Muscle of leg (tissue), 11 donors: Measurements from ENCODE around the gene GFOD2. TPM values are rescaled to one million over a fixed set of nuclear protein-coding genes. Genes with fewer than 3 reads are reported as not detected.

Experiments used
- DNase-seq: peaks from one replicate; pipeline ENCODE4 v3.0.0; 2013
- H3K27ac ChIP-seq: one replicate; pipeline ENCODE4 v1.5.1; 2013; ENCODE audit warnings: mild to moderate bottlenecking, low read length, control low read depth
- H3K27me3 ChIP-seq: one replicate; pipeline ENCODE4 v1.6.1; 2013; ENCODE audit warnings: low read length; ENCODE audit not compliant: control insufficient read depth, insufficient read depth
- H3K36me3 ChIP-seq: one replicate; pipeline ENCODE4 v1.6.1; 2013; ENCODE audit warnings: low read length; ENCODE audit not compliant: control insufficient read depth, insufficient read depth
- H3K4me1 ChIP-seq: one replicate; pipeline ENCODE4 v1.6.1; 2013; ENCODE audit warnings: low read length; ENCODE audit not compliant: control insufficient read depth, insufficient read depth
- H3K4me3 ChIP-seq: one replicate; pipeline ENCODE4 v1.5.1; 2013; ENCODE audit warnings: low read length, control low read depth
- H3K9me3 ChIP-seq: replicated peaks from 2 replicates; pipeline ENCODE4 v1.6.1; 2013; ENCODE audit warnings: low read depth, low read length; ENCODE audit not compliant: control insufficient read depth
- WGBS: methylation state at CpG from one replicate; pipeline ENCODE4 v1.1.5; 2013; ENCODE audit warnings: missing lambda C conversion rate; ENCODE audit not compliant: insufficient coverage; 5-methylcytosine and 5-hydroxymethylcytosine counted together
- polyA plus RNA-seq, 8 donors: library from polyadenylated mRNA; unstranded; fragments of 120-200 nt; gene quantifications; one replicate each; pipeline versions ENCODE4 v1.2.1 to v1.2.3, GENCODE V29; 2013; ENCODE audit warnings: inconsistent platforms in 1 of 8, low replicate concordance in 1 of 8; ENCODE audit not compliant: insufficient read length in 8 of 8, insufficient read depth in 1 of 8
- total RNA-seq: library from RNA; stranded (reverse); fragments of 120-200 nt; gene quantifications from one replicate; pipeline ENCODE4 v1.2.4, GENCODE V29; 2013

GFOD2 gene
- total and polyA plus RNA-seq, 9 donors, result 11.4 to 18.3 (median 13.9) TPM

DNA sequence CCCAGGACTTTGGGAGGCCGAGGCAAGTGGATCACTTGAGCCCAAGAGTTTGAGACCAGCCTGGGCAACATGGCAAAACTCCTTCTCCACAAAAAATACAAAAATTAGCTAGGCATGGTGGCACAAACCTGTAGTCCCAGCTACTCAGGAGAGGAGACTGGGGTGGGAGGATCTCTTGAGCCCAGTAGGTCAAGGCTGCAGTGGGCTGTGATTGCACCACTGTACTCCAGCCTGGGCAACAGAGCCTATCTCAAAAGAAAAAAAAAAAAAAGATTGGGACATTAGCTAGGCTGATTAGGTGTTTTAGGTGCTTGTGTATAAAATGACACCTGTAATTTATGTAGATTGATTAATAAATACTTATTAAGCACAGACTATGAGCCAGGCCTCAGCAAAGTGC lies 10.1 kb downstream of the GFOD2 start:
- H3K36me3 ChIP-seq, result peaks cover 12% of the 10 kb centered on the region
- DNase-seq, result no peak
- WGBS, result no CpG with 5 or more reads among the region's 1 CpG
- no peak overlapping the region for H3K4me3 ChIP-seq
- no peaks in the 10 kb centered on the region for H3K27me3 ChIP-seq
- no peak overlapping the region for H3K27ac ChIP-seq
- no peaks in the 10 kb centered on the region for H3K9me3 ChIP-seq
- H3K4me1 ChIP-seq, result no peaks in the 10 kb centered on the region

DNA sequence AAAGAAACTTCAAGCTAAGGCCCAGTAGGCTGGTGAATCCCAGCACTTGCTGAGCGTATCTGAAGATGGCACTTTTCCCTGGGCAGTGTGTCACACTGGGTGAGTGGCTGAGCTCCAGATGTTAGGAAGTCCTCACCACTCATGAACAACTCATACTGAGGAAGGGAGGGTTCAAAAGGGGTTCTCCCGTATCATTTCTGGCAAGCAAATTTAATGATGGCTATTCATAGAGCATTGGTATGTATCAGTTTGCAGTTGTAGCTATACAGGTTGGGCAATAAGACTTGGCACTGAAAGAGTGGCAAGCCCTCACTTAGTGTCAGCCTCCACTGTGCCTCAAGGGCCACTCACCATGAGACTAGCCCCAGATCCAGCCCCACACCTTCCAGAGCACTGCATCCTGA lies 10.7 kb downstream of the GFOD2 start:
- H3K4me3 ChIP-seq, result no peak overlapping the region
- no peaks in the 10 kb centered on the region for H3K27me3 ChIP-seq
- H3K4me1 ChIP-seq, result no peaks in the 10 kb centered on the region
- peaks cover 7% of the 10 kb centered on the region for H3K36me3 ChIP-seq
- H3K27ac ChIP-seq, result no peak overlapping the region
- no peaks in the 10 kb centered on the region for H3K9me3 ChIP-seq
- DNase-seq, result no peak
- no CpG with 5 or more reads among the region's 2 CpGs for WGBS

DNA sequence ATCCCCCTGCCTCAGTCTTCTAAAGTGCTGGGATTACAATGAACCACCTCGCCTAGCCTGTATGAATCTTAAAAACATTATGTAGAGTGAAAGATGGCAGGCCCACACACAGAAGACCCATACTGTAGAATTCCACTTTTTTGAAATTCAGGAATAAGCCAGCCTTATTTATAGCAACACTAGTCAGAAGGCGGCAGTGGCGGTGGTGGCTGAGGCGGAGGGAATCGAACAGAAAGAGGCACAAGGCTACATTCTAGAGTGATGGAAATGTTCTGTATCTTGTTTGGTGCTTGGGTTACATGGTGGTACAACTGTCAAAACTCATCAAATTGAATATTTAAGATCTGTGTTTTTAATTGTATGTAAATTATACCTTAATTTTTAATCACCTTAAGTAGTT lies 11.3 kb downstream of the GFOD2 start:
- H3K9me3 ChIP-seq, result no peaks in the 10 kb centered on the region
- H3K4me3 ChIP-seq, result no peak overlapping the region
- DNase-seq, result no peak
- H3K36me3 ChIP-seq, result peaks cover 5% of the 10 kb centered on the region
- no CpG with 5 or more reads among the region's 5 CpGs for WGBS
- H3K4me1 ChIP-seq, result no peaks in the 10 kb centered on the region
- no peaks in the 10 kb centered on the region for H3K27me3 ChIP-seq
- no peak overlapping the region for H3K27ac ChIP-seq

DNA sequence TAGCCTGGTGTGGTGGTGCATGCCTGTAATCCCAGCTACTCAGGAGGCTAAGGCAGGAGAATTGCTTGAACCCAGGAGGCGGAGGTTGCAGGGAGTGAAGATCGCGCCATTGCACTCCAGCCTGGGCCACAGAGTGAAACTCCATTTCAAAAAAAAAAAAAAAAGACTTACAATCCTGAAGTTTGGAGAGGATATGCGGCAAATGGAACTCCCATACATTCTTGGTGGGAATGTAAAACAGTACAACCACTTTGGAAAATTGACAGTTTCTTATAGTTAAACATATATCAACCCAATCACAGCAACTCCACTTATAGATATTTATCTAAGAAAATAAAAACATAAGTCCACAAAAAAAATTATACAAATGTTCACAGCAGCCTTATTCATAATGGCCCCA lies 11.9 kb downstream of the GFOD2 start:
- H3K4me1 ChIP-seq, result no peaks in the 10 kb centered on the region

DNA sequence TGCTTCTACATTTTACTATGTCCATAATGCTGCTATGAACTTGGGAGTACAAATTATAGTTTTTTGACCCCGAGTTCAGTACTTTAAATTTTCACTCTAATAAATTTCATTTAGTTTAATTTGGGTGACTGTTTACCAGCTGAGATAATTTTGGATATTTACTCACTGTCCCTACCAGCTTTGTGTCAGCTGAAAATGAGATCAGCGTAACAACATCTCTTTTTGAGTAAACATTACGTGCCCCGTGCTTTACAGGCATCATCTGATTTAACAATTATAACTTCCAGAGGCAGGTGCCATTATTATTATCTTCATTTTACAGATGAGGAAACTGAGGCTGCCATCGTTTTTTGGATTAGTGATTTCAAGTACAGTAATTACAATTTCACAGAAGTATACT lies 15.0 kb downstream of the GFOD2 start:
- Histone ChIP-seq H3K27ac (no peak overlapping the region), H3K9me3 (peaks cover under 1% of the 10 kb centered on the region), H3K4me3 (no peak overlapping the region), H3K27me3 (no peaks in the 10 kb centered on the region), H3K36me3 (peaks cover 5% of the 10 kb centered on the region), H3K4me1 (no peaks in the 10 kb centered on the region)
- DNase-seq, result no peak
- no CpG with 5 or more reads among the region's 5 CpGs for WGBS

More for the DNA sequence above, 11.9 kb downstream of the GFOD2 start:
- no CpG with 5 or more reads among the region's 4 CpGs for WGBS
- H3K9me3 ChIP-seq, result no peaks in the 10 kb centered on the region
- H3K36me3 ChIP-seq, result peaks cover 5% of the 10 kb centered on the region
- no peak overlapping the region for H3K4me3 ChIP-seq
- no peak overlapping the region for H3K27ac ChIP-seq
- DNase-seq, result no peak
- H3K27me3 ChIP-seq, result no peaks in the 10 kb centered on the region

DNA sequence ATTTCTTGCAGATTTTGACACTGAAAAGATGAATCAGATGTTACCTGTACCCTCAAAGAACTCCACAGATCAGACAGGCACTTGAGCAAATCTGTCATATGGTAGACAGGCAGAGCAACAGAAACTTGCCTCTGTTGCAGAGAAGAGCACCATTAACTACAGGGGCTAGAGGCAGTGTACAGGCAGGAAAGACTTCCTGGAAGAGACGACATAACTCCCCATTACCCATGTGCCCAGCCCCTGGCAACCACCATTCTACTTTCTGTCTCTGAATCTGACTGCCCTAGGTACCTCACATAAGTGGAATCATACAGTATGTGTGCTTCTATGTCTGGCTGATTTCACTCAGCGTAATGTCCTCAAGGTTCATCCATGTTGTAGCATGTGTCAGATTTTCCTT lies 15.5 kb downstream of the GFOD2 start:
- peaks cover 5% of the 10 kb centered on the region for H3K36me3 ChIP-seq
- H3K27me3 ChIP-seq, result no peaks in the 10 kb centered on the region
- H3K4me3 ChIP-seq, result no peak overlapping the region
- H3K4me1 ChIP-seq, result no peaks in the 10 kb centered on the region
- WGBS, result no CpG with 5 or more reads among the region's 2 CpGs
- no peak for DNase-seq
- peaks cover 3% of the 10 kb centered on the region for H3K9me3 ChIP-seq
- H3K27ac ChIP-seq, result no peak overlapping the region

DNA sequence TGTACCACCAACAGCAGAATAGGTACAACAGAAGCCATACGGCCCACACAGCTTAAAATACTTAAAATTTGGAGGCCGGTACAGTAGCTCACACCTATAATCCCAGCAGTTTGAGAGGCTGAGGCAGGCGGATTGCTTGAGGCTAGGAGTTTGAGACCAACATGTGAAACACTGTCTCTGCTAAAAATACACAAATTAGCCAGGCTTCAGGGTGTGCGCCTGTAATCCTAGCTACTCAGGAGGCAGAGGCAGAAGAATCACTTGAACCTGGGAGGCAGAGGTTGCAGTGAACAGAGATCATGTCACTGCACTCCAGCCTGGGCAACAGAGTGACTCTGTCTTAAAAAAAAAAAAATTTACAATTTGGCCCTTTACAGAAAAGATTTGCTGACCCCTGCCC lies 17.0 kb downstream of the GFOD2 start:
- DNase-seq, result no peak
- Histone ChIP-seq H3K27me3 (no peaks in the 10 kb centered on the region), H3K36me3 (peaks cover 13% of the 10 kb centered on the region), H3K4me1 (no peaks in the 10 kb centered on the region), H3K27ac (no peak overlapping the region), H3K4me3 (no peak overlapping the region), H3K9me3 (peaks cover 3% of the 10 kb centered on the region)
- WGBS, result 100% methylated on average over 1 of the region's 4 CpGs

DNA sequence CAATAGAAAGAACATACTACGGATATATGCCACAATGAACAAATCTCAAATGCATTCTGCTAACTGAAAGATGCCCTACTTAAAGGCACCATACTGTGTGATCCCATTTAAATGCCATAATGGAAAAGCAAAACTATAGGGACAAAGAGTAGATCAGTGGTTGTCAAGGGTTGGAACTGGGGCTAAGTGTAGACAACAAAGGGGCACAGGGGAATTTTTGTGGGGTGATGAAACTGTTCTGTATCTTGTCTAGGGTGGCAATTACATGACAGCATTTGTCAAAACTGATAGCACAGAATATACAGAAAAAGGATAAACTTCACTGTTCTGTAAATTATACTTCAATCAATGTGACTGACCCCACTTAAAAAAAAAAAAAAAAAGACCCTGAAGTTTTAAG lies 17.7 kb downstream of the GFOD2 start:
- peaks cover 3% of the 10 kb centered on the region for H3K9me3 ChIP-seq
- WGBS, result no CpG with 5 or more reads among the region's 1 CpG
- no peaks in the 10 kb centered on the region for H3K4me1 ChIP-seq
- peaks cover 13% of the 10 kb centered on the region for H3K36me3 ChIP-seq
- H3K27ac ChIP-seq, result no peak overlapping the region
- DNase-seq, result no peak
- H3K4me3 ChIP-seq, result no peak overlapping the region
- no peaks in the 10 kb centered on the region for H3K27me3 ChIP-seq

DNA sequence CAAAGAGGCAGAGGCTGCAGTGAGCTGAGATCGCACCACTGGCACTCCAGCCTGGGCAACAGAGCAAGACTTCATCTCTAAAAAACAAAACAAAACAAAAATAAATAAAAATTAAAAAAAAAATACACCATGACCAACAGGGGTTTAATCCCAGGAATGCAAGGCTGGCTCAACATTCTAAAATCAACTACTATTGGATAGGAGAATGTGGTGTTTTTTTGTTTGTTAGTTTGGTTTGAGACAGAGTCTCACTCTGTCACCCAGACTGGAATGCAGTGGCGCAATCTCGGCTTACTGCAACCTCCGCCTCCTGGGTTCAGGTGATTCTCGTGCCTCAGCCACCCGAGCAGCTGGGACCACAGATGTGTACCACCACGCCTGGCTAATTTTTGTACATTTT lies 19.9 kb downstream of the GFOD2 start:
- Histone ChIP-seq H3K27me3 (no peaks in the 10 kb centered on the region), H3K9me3 (peaks cover 3% of the 10 kb centered on the region), H3K27ac (no peak overlapping the region), H3K36me3 (peaks cover 8% of the 10 kb centered on the region), H3K4me1 (no peaks in the 10 kb centered on the region), H3K4me3 (no peak overlapping the region)
- 100% methylated on average over 3 of the region's 7 CpGs for WGBS
- no peak for DNase-seq

DNA sequence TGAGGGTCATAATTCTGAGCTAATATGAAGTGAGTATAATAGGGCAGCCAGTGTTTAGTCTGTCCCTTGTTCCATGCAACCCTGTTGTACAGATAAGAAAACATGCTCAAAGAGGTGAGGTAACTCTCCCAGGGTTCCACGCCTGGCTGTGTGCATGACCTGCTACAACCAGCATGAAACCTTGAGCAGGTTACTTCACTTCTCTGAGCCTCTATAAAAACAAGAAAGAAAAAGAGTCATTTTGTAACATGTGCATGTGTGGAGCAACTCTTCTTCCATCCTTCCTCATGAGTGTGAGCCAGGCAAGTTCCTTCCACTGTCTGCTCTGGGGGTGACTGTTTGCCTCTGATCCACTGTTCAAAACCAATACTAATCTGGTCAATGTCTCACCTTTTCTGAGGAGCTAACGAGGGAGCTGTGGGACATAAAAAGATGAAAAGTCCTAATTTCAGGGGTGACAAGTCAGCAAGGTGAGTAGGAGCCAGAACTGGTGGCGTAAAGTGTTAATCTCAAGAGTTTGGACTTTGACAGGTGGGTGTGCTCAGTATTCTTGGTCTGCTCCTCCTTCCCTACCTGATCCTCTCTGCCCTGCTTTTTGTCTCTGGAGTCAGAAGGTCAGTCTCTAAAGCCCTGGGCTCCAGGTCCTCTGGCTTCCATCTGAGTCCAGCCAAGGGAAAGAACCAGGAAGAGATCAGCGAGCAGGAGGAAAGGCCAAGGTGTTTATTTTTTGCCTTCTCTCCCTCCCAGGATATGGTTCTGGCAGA lies 21.5 kb downstream of the GFOD2 start:
- 100% methylated on average over 1 of the region's 4 CpGs for WGBS
- DNase-seq, result no peak
- H3K4me1 ChIP-seq, result no peaks in the 10 kb centered on the region
- H3K36me3 ChIP-seq, result peaks cover 8% of the 10 kb centered on the region
- H3K4me3 ChIP-seq, result no peak overlapping the region
- H3K27ac ChIP-seq, result no peak overlapping the region
- no peaks in the 10 kb centered on the region for H3K27me3 ChIP-seq
- H3K9me3 ChIP-seq, result peaks cover 3% of the 10 kb centered on the region

DNA sequence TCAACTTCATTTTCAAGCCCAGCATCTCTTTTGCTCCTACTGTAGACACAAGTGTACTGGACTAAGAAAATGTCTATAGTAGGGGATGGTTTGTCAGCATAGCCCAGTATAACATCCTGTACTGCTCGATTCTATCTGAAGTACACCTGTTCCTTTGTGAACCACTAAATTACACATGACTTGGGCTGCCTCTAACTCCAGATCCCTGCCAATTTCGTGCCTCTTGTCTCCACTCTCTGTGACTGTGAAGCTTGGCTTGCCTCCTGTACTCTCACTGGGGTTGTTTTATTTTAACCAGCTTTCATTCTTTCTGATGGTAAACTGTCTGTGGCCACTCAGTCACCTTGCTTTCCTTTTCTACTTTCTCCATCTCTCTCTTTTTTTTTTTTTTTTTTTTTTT lies 24.5 kb downstream of the GFOD2 start:
- WGBS, result 43% methylated on average over 1 of the region's 2 CpGs
- Histone ChIP-seq H3K4me3 (no peak overlapping the region), H3K9me3 (peaks cover 3% of the 10 kb centered on the region), H3K27me3 (no peaks in the 10 kb centered on the region), H3K4me1 (no peaks in the 10 kb centered on the region), H3K36me3 (peaks cover 8% of the 10 kb centered on the region), H3K27ac (no peak overlapping the region)
- no peak for DNase-seq
